NCI-H2029 (cell line): ENCODE results near the gene REEP1.

Source experiments
- DNase-seq: peaks from one replicate; lab custom pipeline; 2025; lab: John Stamatoyannopoulos, UW

Gene REEP1

DNA sequence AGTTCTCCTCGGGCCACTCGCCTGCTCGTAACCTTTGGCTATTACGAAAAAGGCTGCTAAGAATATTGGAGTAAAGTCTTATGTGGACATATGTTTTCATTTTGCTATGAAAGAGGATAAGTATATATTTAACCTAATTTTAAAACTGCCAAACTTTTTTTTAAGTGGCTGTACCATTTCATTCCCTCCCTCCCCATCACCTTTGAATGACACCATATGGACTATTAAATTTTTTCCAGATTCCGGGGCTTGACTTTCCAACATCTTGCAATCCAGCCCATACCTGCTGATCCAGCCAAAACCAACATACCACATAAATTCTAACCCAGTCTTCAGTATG lies 31.5 kb downstream of the REEP1 start:
- no peak for DNase-seq

DNA sequence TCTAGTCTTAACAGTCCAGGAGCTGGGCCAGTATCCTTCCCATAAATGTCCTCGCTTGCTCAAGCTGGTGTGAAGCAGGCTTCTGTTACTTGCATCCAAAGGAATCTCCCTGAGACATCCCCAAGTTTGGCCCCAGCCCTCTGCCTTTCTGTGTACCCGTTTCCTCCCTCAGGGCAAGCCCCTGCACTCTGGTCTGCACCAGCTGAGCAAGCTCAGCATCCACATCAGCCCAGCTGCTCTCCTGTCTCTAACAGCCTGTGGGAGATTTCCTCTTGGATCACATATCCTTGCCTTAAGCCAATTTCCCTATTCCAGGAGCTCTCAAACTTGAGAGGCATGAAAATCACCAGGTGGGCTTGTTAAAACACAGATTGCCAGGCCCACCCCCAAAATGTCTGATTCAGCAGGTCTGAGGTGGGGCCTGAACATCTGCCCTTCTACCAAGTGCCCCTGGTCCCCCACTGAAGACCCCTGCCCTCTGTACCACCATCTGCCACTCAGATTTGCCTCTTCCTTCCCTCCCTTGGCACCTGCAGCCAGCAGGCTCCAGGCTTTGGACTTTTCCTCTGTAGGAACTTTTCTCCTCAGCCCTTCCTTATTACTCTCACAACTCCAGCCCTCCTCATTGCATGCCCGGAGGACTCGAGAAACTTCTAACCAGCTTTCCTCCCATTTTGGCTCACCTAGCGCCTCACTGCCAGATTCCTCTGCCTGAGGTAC lies 32.1 kb downstream of the REEP1 start:
- no peak for DNase-seq

DNA sequence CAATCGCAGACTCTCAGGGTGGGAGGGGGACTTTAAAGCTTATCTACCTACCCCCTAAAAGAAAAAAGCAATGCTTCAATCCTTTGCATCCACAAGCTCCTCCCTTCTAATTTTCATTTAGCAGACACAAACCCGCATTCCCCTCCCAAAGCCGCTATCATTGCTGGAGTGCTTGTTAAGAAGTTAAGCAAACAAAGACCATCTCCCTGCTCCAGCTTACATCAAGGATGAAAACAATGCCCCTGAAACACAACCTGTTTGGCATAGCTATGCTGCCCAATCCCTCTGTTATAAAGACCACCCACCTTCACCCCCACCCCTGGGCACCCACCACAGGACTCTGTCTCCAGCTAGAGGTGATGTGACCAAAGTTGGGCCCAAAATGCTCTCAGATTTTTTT lies 33.0 kb downstream of the REEP1 start:
- DNase-seq = no peak

DNA sequence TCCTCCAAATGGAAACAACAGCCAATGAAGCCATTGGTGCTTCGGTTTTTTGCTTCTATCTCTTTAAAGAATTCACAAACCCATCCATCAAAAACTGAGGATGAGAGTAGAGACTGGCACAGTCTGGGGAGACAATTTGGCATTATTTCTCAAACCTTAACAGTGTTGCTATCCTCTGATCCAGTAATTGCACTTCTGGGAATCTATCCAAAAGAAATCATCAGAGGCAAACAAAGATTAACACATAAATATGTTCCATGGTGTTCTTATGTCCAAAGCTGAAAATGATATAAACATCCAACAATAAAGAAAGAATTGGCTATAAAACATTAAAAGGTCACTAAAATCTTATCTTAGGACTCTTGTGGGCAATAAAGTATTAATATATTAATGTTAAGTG lies 35.1 kb downstream of the REEP1 start:
- no peak for DNase-seq

DNA sequence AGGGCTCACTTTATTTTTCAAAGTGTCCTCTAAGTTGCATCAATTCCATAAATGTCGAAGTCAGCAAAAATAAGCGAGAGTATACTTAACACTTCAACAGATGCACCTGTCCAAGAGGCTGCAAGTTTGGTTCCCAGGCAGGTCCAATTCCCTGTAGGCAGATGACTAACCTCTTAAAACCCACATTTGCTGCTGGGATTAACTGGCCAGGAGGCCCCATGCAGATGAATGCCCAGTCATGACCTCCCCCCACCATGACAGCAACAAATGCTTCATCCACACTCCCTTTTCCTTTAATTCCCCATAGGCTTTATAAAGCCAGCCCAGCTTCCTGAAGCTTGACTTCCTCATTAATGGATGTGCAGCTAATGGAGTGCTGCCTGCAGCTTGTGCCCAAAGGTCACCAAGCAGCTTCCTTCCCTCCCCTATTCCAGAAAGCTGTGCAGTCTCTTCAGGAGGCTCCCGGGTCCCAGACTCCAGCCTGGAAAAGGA lies 35.7 kb downstream of the REEP1 start:
- no peak for DNase-seq

DNA sequence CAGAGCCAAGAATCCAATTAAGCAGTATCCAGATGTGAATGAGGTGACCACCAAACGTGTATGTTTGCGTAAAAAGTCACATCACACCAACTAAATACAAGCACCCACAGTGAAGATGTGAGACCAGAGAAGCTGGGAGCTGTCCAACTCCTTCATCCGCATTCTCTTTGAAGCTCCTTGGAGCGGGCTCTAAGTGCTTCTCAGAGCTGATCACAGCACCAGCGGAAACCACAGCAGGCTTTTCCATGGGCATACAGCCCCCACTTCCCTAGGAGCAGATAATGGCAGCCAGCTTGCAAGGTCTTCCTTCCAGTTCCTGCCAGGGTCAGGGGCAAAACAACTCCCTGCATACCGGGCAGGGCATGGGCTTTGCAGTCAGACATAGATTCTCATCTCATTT lies 36.4 kb downstream of the REEP1 start:
- no peak for DNase-seq

DNA sequence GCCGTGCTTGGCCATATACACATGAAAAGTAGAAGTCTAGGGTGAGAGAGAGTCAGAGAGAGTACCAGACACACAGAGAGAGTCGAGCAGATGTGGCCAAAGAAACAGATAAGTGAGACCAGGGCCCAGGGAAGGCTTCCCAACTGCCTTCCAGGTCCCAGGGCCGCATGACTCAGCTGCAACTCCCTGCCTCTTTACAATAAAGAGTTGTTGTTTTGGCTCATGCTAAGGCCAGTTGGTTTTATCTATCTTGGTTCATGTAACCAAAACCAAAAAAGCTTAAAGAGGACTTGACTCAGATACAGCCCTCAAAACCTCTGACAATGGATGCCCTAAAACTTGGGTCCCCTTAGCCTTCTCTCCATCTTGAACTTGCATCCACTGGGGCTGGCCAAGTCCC lies 36.9 kb downstream of the REEP1 start:
- DNase-seq = no peak

DNA sequence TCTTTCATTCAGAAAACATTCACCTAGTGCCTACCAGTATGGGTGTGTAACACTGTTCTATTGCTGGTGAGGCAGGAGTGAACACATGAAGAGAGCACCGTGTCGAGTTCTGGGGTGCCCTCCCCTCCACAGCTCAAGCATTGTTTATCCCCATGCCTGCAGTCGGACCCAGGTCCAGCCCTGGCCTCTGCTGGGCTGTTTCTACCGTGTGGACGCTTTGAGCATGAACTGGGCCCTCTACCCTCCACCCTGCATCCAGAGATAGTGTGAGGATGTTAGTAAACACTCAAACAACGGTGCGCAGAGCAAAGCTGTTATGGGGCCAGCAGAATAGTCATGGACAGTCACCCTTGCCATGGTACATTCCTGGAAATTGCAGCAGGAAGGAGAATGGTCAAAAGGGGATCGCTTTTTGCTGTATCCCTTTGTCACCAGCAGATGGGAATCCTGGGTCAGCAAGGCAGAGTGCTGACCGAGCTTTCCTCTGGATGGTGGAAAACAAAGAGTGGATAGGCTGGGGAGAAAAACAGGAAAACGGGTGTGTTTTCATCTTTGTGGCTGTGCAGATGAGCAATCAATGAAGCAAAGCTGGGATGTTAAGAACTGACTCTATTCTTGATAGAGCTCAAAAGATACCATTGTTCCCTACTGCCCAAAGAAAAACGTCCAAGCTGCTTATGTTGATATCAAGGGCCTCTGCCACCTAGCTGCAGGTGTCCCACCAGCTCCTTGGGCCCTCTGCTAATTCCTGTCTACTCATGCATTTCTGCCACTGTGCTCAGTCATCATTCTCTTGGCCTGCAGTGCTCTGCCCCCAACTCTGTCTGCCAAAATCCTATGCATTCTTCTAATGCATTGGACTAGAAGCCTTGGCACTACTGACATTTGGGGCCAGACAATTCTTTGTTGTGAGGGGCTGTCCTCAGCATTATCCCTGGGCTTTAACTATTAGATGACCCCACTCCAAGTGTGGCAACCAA lies 38.7 kb downstream of the REEP1 start:
- DNase-seq = no peak

DNA sequence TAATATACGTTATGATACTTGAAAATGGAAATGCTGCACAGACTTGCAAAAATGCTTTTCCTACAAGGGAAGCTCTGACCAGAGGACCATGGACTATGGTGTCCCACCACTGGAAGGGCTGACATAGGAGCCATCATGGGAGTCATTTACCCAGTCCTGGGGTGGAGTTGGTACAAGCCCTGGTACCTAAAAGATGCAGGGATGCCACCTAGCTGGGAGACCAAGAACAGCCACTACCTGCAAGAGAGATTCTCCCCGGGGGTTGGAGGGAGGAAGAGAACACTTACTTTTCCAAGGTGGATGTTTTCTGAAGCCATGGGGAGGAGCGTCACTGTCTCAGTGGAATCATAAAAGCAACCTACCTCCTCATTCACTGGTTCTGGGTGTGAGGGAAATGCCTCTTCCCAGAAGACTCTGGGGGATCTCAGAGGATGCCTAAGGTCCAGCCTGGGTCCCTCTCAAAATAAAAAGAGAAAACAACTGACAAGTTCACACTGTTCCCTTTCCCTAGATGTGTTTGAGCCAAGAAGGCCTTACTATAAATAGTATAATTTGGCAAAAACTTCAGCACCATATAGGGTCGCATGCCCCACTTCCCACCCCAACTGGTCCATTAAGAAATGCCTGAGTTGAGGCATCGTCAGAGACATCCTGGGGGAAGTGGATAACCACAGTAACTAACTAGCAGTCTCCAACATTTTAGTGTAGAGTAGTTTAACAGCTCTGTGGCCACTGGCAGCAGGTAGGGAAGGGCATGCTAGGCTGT lies 39.9 kb downstream of the REEP1 start:
- no peak for DNase-seq

DNA sequence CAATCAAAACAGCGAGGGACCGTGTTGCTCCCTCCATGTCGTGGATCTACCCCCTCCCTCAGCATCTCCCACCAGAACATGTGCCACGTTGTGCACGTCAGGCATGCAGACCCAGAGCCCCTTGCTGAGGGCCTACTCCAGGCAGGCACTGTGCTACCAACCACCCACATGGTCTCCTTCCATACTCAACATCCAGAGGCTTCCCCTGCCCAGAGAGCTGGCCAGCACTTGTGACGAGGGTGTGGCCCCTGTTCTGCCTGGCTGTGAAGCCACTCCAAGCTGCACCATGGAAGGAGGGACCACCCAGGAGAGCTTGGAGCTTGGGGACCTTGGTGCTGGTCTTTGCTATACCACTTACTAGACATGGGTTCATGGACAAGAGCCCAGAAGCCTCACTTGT lies 40.5 kb downstream of the REEP1 start:
- DNase-seq = no peak

DNA sequence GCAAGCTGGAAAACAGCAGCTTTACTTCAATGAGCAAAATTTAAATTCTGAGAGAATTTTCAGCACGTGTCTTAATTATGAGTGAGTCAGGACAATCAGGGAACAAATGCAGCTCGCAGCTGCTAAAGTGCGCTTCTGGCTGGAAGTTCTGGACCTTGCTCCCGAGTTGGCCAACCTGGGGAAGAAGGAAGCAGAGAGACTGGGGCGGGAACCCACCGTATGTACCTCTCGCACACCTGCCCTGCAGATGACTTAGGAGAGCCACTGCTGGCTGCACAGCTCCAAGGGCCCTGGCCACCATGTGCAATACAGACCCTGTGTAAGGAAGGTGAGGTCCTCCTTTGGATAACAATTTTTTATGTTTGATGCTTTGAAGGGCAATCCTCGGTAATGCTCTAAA lies 42.4 kb downstream of the REEP1 start:
- no peak for DNase-seq

DNA sequence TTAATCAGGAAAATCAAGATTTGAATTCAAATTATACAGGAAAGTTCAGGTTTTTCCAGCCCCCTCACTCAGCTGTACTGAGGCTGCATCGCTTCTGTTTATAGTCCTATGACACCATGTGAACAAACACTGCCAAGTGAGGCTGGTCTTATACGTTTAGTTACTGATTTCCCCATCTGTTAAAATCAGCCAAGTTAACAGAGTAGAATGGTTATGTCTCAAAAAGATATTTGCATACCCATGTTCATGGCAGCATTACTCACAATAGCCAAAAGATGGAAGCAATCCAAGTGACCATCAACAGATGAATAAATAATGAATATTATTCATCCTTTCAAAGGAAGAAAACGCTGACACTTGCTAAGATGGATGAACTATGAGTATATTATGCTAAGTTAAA lies 43.8 kb downstream of the REEP1 start:
- no peak for DNase-seq

DNA sequence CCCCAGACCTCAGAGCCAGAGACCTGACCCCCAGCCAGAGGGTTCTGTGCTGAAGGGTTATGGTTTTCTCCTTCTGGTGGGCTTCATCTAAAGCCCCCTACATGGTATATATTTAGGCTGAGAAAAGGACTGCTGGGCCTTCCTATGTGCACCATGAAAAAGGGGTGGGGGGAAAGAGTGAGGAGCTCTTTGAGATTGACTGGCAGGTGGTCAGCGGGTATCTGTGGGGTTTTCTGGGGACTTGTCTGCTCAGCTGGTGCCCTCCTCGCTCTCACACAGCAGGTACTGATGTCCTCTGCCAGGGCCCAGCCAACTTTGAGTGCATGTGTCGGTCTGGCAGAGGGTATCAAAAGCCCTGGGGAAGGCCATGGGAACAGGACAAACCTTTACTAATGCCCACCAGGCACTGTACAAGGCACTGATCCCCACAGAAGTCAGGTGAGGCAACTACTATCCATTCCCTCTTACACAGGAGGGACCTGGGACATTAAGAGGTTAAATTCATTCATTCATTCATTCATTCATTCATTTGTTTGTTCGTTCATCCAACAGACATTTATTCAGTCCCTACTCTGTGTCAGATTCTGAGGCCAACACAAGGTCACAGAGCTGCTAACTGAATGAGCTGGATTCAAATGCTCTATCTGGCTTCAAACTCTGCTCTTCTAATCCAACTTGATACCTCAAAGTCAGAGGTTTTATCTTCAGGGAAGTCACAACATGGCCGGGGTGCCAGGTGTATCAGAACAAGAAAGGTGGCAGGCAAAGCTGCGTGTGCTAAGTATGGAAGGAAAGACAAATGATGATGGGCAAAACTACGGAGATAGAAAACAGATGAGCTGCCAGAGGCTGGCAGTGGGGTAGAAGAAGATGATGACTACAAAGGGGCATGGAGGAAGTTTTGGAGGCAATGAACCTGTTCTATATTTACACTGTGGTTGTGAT lies 44.6 kb downstream of the REEP1 start:
- DNase-seq = no peak

DNA sequence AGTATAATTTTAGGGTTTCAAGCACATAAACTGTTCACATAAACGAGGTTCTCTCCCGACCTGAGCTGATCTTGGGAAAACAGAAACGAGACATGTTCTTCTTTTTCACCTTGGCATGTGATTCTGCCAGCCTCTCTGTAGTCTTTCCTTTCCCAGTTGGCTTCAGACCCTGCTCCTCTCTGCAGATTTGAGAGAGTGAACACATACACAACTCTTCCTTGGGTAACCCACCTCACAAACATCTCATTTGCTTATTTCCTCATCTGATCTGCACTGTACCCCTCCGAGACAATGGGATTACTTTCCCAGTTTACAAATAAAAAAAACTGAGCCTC lies 46.1 kb downstream of the REEP1 start:
- DNase-seq = no peak

DNA sequence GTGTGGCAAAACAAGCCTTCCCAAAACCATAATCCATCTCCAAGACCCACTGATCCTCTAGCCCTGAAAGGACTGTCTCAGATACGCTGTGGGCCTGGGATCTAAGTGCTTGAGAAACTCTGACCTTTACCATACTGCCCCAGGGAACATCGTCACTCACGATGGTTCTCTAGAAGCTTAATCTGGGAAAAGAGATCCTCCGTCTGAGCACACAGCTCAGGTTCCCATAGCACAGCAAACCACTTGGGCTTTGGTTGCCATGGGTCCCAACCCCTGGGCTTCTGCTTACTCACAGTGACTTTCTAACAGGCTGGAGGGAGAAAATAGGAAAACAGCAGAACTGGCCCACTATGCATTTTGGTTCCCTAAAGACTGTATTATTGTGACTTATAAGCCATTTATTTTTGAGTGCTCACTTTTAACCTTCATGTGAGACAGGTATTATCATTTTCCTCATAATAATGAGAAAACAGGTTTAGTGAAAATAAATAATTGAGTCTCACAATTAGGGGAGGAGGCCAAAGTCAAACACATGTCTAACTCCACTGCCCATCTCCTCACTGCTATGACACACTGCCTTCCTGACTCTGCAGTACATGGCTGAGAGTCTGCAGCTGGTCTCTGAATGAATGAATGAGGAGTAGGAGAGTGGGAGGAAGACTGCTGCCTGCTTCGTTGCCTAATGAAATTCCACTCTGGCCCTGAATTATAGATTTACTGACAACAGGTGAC lies 46.7 kb downstream of the REEP1 start:
- DNase-seq = no peak

DNA sequence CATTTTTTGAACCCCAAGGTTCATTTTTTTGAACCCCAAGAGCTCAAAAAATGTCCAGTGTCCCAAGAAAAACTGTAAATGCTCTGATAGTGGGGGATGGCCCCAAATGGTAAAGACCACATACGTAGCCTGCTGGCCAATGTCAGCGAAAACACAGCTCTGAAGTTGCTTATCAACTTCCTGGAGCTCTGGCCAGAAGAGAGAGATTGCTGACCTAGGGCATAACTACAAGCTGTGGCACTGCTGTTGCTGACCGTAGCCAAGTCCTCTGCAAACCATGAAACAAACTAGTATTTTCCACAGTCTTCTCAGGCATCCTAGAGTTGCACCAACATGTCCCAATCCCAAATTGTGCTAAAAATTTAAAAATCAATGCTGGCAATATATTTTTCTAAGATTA lies 50.9 kb downstream of the REEP1 start:
- no peak for DNase-seq

DNA sequence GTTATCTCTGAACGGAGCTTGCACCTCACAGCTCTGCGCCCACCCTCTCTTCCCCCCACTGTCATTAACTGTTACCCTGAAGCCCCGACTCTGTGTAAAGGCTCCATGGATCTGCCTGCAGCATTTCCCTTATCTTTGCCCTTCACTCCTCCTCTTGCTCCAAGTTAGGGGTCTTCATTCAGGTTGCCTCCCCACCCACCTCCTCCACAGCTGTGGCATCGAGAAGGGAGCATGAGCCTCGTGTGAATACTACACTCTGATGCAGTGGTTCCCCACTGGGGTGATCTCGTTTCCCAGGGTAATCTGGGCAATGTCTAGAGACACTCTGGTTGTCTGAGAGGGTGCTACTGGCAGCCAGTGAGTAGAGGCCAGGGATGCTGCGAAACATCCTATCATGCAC lies 51.4 kb downstream of the REEP1 start:
- DNase-seq = no peak

DNA sequence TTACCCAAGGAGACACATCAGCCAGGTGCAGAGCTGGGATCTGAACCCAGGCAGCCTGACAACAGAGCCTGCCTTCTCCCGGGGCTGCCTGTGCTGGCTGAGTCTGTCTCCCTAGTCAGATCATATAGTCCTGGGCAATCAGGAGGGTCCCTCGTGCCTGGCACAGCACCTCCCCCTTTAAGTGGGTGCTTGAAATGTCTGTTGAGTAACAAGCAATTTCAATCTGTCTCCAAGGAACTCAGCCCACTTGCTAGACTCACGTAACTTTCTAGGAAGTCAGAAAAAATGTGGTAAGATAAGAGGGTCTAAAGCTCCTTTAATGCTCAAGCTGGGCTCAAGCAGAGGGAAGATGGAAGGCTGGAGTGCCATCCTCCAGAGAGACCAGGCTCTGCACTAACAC lies 51.9 kb downstream of the REEP1 start:
- DNase-seq = no peak

DNA sequence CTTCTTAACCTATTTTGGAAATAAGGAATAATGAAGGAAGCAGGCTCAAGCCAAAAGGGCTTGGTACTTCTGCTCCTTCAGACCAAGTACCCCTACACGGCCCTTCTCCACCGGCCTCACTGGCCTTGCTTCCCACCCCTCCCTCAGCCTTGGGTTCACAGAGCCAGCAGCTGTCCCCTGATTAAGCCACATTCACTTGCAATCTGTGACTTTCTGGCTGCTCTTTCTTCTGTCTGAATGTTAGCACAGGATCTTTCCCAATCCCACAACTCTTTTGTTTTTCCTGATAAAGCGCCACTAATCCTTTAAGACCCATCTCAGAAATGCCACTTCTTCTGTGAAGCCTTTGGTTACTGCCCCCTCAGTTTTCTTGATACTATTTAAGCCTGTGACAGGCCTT lies 52.4 kb downstream of the REEP1 start:
- no peak for DNase-seq

DNA sequence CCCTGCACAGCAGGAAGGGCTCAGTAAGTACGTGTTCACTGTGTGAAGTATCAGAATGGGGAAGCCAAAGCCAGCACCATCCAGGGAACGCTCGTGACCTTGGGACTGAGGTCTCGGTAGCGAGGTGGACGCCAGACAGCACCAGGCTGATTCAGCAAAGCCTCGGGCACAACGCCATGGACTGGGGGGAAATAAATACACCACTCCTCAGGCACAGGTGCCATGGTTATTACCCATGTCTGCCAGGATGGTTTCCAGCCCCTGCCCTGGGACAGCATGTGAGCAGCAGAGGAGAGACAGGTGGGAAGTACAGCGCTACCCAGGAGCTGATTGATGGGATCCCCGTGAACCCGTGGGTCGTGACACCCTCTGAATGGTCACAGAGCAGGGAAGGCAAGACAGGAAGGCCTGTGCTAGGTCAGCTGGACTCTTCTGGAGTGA lies 53.0 kb downstream of the REEP1 start:
- no peak for DNase-seq
